Osteocyte (in vitro differentiated cells): Measurements from ENCODE around the gene PARD3B. TPM values are rescaled to one million over a fixed set of nuclear protein-coding genes. Genes with fewer than 3 reads are reported as not detected.

ENCODE experiments used
- DNase-seq: peaks from one replicate; pipeline ENCODE4 v3.0.0; 2021; ENCODE audit warnings: mixed read lengths; ENCODE audit not compliant: unreplicated experiment; ENCODE audit errors: extremely low spot score
- H3K27ac Mint-ChIP-seq: one replicate; pipeline ENCODE4 v1.8.0; 2021; ENCODE audit warnings: mild to moderate bottlenecking, mixed read lengths; ENCODE audit not compliant: unreplicated experiment
- H3K27me3 Mint-ChIP-seq: one replicate; pipeline ENCODE4 v1.8.0; 2021; ENCODE audit warnings: mixed read lengths; ENCODE audit not compliant: unreplicated experiment
- H3K36me3 Mint-ChIP-seq: one replicate; pipeline ENCODE4 v1.8.0; 2021; ENCODE audit warnings: mixed read lengths; ENCODE audit not compliant: unreplicated experiment
- H3K4me1 Mint-ChIP-seq: one replicate; pipeline ENCODE4 v1.8.0; 2021; ENCODE audit warnings: mixed read lengths; ENCODE audit not compliant: unreplicated experiment
- H3K4me3 Mint-ChIP-seq: one replicate; pipeline ENCODE4 v1.8.0; 2021; ENCODE audit warnings: mild to moderate bottlenecking, moderate library complexity, mixed read lengths; ENCODE audit not compliant: unreplicated experiment
- H3K9me3 Mint-ChIP-seq: one replicate; pipeline ENCODE4 v1.8.0; 2021; ENCODE audit warnings: mixed read lengths; ENCODE audit not compliant: unreplicated experiment
- CTCF ChIP-seq: fragments of 200-600 bp; sonication (generic); IDR thresholded peaks from 2 replicates; pipeline ENCODE4 v1.5.0; 2021; ENCODE audit warnings: antibody characterized with exemption, mild to moderate bottlenecking, moderate library complexity
- total RNA-seq: library from RNA; stranded (reverse); gene quantifications from 2 replicates; pipeline ENCODE4 v1.2.1, GENCODE V29; 2021

PARD3B gene
- total RNA-seq, 1 donor from 2014 or later, result 26.7 TPM

GRCh38 chr2:204695506-204695905, 150.2 kb downstream of the PARD3B start:
- no peak for DNase-seq
- H3K9me3 Mint-ChIP-seq, result no peaks in the 10 kb centered on the region
- peaks cover 22% of the 10 kb centered on the region for H3K4me1 Mint-ChIP-seq
- H3K36me3 Mint-ChIP-seq, result peaks cover under 1% of the 10 kb centered on the region
- no peak overlapping the region for H3K4me3 Mint-ChIP-seq
- no peak for TF ChIP-seq CTCF
- no peaks in the 10 kb centered on the region for H3K27me3 Mint-ChIP-seq
- H3K27ac Mint-ChIP-seq, result no peak overlapping the region

- no peaks in the 10 kb centered on the region for H3K9me3 Mint-ChIP-seq
- no peaks in the 10 kb centered on the region for H3K27me3 Mint-ChIP-seq
- no peak for TF ChIP-seq CTCF
- no peak for DNase-seq
- H3K36me3 Mint-ChIP-seq, result no peaks in the 10 kb centered on the region
- H3K4me1 Mint-ChIP-seq, result peaks cover 26% of the 10 kb centered on the region
- H3K27ac Mint-ChIP-seq, result no peak overlapping the region
- no peak overlapping the region for H3K4me3 Mint-ChIP-seq
These were observed 150.8 kb downstream of the PARD3B start for GRCh38 chr2:204696124-204696523.

GRCh38 chr2:204705243-204705932, 160.1 kb downstream of the PARD3B start:
- TF ChIP-seq CTCF, result no peak
- Mint-ChIP-seq H3K9me3 (no peaks in the 10 kb centered on the region), H3K4me3 (no peak overlapping the region), H3K27me3 (no peaks in the 10 kb centered on the region), H3K36me3 (no peaks in the 10 kb centered on the region), H3K27ac (no peak overlapping the region), H3K4me1 (peaks cover 18% of the 10 kb centered on the region)
- DNase-seq, result no peak

- Mint-ChIP-seq H3K27me3 (no peaks in the 10 kb centered on the region), H3K4me3 (no peak overlapping the region), H3K27ac (no peak overlapping the region), H3K9me3 (no peaks in the 10 kb centered on the region), H3K36me3 (peaks cover 3% of the 10 kb centered on the region), H3K4me1 (peaks cover 10% of the 10 kb centered on the region)
- no peak for DNase-seq
- no peak for TF ChIP-seq CTCF
These were observed 161.7 kb downstream of the PARD3B start for GRCh38 chr2:204706939-204707338.

- no peak overlapping the region for H3K4me3 Mint-ChIP-seq
- H3K27me3 Mint-ChIP-seq, result no peaks in the 10 kb centered on the region
- no peak for TF ChIP-seq CTCF
- no peak overlapping the region for H3K27ac Mint-ChIP-seq
- peaks cover 10% of the 10 kb centered on the region for H3K36me3 Mint-ChIP-seq
- peaks cover 21% of the 10 kb centered on the region for H3K4me1 Mint-ChIP-seq
- no peak for DNase-seq
- H3K9me3 Mint-ChIP-seq, result peaks cover 6% of the 10 kb centered on the region
These were observed 167.9 kb downstream of the PARD3B start for GRCh38 chr2:204713211-204713610.
